Neural cell (in vitro differentiated cells): ENCODE results near the gene BABAM2.

Experiments
- EP300 ChIP-seq: fragments of 450-650 bp; conservative IDR thresholded peaks from 2 replicates; pipeline ENCODE4 v1.6.1; 2014; ENCODE audit warnings: antibody characterized with exemption, mild to moderate bottlenecking, moderate library complexity; ENCODE audit not compliant: poor library complexity, severe bottlenecking
- TAF1 ChIP-seq: IDR thresholded peaks from 2 replicates; pipeline ENCODE4 v1.6.1; 2012; ENCODE audit warnings: low read depth
- TF ChIP-seq, protein P1 (sequence below): fragments of 450-650 bp; IDR thresholded peaks from 2 replicates; pipeline ENCODE4 v1.5.1; 2014; ENCODE audit warnings: antibody characterized with exemption, mild to moderate bottlenecking, moderate library complexity; ENCODE audit not compliant: poor library complexity, severe bottlenecking

- TF ChIP-seq, protein P1, sequence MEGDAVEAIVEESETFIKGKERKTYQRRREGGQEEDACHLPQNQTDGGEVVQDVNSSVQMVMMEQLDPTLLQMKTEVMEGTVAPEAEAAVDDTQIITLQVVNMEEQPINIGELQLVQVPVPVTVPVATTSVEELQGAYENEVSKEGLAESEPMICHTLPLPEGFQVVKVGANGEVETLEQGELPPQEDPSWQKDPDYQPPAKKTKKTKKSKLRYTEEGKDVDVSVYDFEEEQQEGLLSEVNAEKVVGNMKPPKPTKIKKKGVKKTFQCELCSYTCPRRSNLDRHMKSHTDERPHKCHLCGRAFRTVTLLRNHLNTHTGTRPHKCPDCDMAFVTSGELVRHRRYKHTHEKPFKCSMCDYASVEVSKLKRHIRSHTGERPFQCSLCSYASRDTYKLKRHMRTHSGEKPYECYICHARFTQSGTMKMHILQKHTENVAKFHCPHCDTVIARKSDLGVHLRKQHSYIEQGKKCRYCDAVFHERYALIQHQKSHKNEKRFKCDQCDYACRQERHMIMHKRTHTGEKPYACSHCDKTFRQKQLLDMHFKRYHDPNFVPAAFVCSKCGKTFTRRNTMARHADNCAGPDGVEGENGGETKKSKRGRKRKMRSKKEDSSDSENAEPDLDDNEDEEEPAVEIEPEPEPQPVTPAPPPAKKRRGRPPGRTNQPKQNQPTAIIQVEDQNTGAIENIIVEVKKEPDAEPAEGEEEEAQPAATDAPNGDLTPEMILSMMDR = no peak
- TF ChIP-seq EP300 (no peak), TAF1 (no peak)
These were observed 199.0 kb downstream of the BABAM2 start for GRCh38 chr2:28089486-28089885.
